GM21786 (cell line): ENCODE measurements around the gene GALNT14.
A peak's percentile ranks its signal among the peaks of the same experiment; 100 is the strongest.

ENCODE experiments used
- ATAC-seq: cut with Tn5 transposase; IDR thresholded peaks from one replicate; pipeline ENCODE4 v1.9.1; 2021; ENCODE audit not compliant: unreplicated experiment

Gene GALNT14

GRCh38 chr2:31058096-31059035, 79.9 kb downstream of the GALNT14 start:
- no peak for ATAC-seq

- ATAC-seq = no peak
Measured at GRCh38 chr2:31057691-31058090, 80.5 kb downstream of the GALNT14 start.

- no peak for ATAC-seq
Measured at GRCh38 chr2:31055938-31056337, 82.3 kb downstream of the GALNT14 start.

- ATAC-seq = no peak
Measured at GRCh38 chr2:31054842-31055388, 83.3 kb downstream of the GALNT14 start.

- ATAC-seq = no peak
Measured at GRCh38 chr2:31053929-31054782, 84.1 kb downstream of the GALNT14 start.

- no peak for ATAC-seq
Measured at GRCh38 chr2:31052284-31052683, 86.0 kb downstream of the GALNT14 start.

GRCh38 chr2:31051258-31052140, 86.7 kb downstream of the GALNT14 start:
- ATAC-seq = no peak

GRCh38 chr2:31049916-31050588, 88.2 kb downstream of the GALNT14 start:
- ATAC-seq = no peak

- ATAC-seq = no peak
Measured at GRCh38 chr2:31049264-31049663, 89.0 kb downstream of the GALNT14 start.

GRCh38 chr2:31047599-31047998, 90.6 kb downstream of the GALNT14 start:
- ATAC-seq = no peak

GRCh38 chr2:31038385-31038784, 99.9 kb downstream of the GALNT14 start:
- no peak for ATAC-seq

GRCh38 chr2:31037058-31037457, 101.2 kb downstream of the GALNT14 start:
- ATAC-seq = no peak

- ATAC-seq = no peak
Measured at GRCh38 chr2:31033032-31033431, 105.2 kb downstream of the GALNT14 start.

- no peak for ATAC-seq
Measured at GRCh38 chr2:31032475-31032874, 105.8 kb downstream of the GALNT14 start.

GRCh38 chr2:31031132-31031706, 107.0 kb downstream of the GALNT14 start:
- peak; percentile 87 for ATAC-seq

GRCh38 chr2:31028417-31028816, 109.8 kb downstream of the GALNT14 start:
- no peak for ATAC-seq

- no peak for ATAC-seq
Measured at GRCh38 chr2:31027549-31027948, 110.7 kb downstream of the GALNT14 start.

GRCh38 chr2:31023541-31023940, 114.7 kb downstream of the GALNT14 start:
- ATAC-seq = no peak

GRCh38 chr2:31020713-31021112, 117.5 kb downstream of the GALNT14 start:
- no peak for ATAC-seq

GRCh38 chr2:31018280-31018679, 120.0 kb downstream of the GALNT14 start:
- no peak for ATAC-seq
